Endothelial cell (in vitro differentiated cells): ENCODE data around the gene PRSS50. TPM values are rescaled to one million over a fixed set of nuclear protein-coding genes. Genes with fewer than 3 reads are reported as not detected.
"Not testable (repeated sequence)": the region's sequence is repeated elsewhere in the genome, so short reads cannot be mapped to it uniquely, and the experiment has no call there.

Experiments
- DNase-seq: peaks from one replicate; pipeline ENCODE4 v3.0.0; 2021; ENCODE audit warnings: low spot score
- H3K27ac Mint-ChIP-seq: one replicate; pipeline ENCODE4 v1.8.0; 2021; ENCODE audit warnings: mixed read lengths, inconsistent platforms; ENCODE audit not compliant: unreplicated experiment
- H3K27me3 Mint-ChIP-seq: one replicate; pipeline ENCODE4 v1.8.0; 2021; ENCODE audit warnings: mild to moderate bottlenecking, moderate library complexity, mixed read lengths, inconsistent platforms; ENCODE audit not compliant: unreplicated experiment
- H3K36me3 Mint-ChIP-seq: one replicate; pipeline ENCODE4 v1.8.0; 2021; ENCODE audit warnings: mild to moderate bottlenecking, low read depth, mixed read lengths, inconsistent platforms; ENCODE audit not compliant: unreplicated experiment
- H3K4me1 Mint-ChIP-seq: one replicate; pipeline ENCODE4 v1.8.0; 2021; ENCODE audit warnings: mild to moderate bottlenecking, mixed read lengths, inconsistent platforms; ENCODE audit not compliant: unreplicated experiment
- H3K4me3 Mint-ChIP-seq: one replicate; pipeline ENCODE4 v1.8.0; 2021; ENCODE audit warnings: mild to moderate bottlenecking, mixed read lengths, inconsistent platforms; ENCODE audit not compliant: unreplicated experiment
- H3K9me3 Mint-ChIP-seq: one replicate; pipeline ENCODE4 v1.8.0; 2021; ENCODE audit warnings: mixed read lengths, inconsistent platforms; ENCODE audit not compliant: unreplicated experiment
- CTCF ChIP-seq: fragments of 200-600 bp; sonication (generic); IDR thresholded peaks from one replicate; pipeline ENCODE4 v1.5.0; 2021; ENCODE audit warnings: antibody characterized with exemption; ENCODE audit not compliant: unreplicated experiment
- total RNA-seq: library from RNA; stranded (reverse); fragmentation: NEBNext Ultra II Directional; extraction: Animal tissue kit (Norgen Biotek cat#: 25700); gene quantifications from one replicate; pipeline ENCODE4 v1.2.1, GENCODE V29; 2021; ENCODE audit not compliant: unreplicated experiment

Gene PRSS50
- total RNA-seq, 1 donor from 2014 or later = 0.38 TPM

- H3K27ac Mint-ChIP-seq = no peak overlapping the region
- no peaks in the 10 kb centered on the region for H3K27me3 Mint-ChIP-seq
- H3K9me3 Mint-ChIP-seq = no peaks in the 10 kb centered on the region
- H3K4me1 Mint-ChIP-seq = no peaks in the 10 kb centered on the region
- no peaks in the 10 kb centered on the region for H3K36me3 Mint-ChIP-seq
- no peak for TF ChIP-seq CTCF
- no peak overlapping the region for H3K4me3 Mint-ChIP-seq
- DNase-seq = no peak
Observed at GRCh38 chr3:46756642-46757041, 39.0 kb upstream of the PRSS50 start.

- H3K4me1 Mint-ChIP-seq = no peaks in the 10 kb centered on the region
- DNase-seq = no peak
- no peaks in the 10 kb centered on the region for H3K9me3 Mint-ChIP-seq
- TF ChIP-seq CTCF = no peak
- no peak overlapping the region for H3K27ac Mint-ChIP-seq
- H3K27me3 Mint-ChIP-seq = no peaks in the 10 kb centered on the region
- H3K4me3 Mint-ChIP-seq = no peak overlapping the region
- no peaks in the 10 kb centered on the region for H3K36me3 Mint-ChIP-seq
Observed at GRCh38 chr3:46755646-46756045, 38.0 kb upstream of the PRSS50 start.

GRCh38 chr3:46753127-46753526 lies 35.5 kb upstream of the PRSS50 start:
- DNase-seq, H3K36me3 Mint-ChIP-seq, H3K27ac Mint-ChIP-seq, H3K4me1 Mint-ChIP-seq, H3K27me3 Mint-ChIP-seq, H3K4me3 Mint-ChIP-seq, H3K9me3 Mint-ChIP-seq: not testable (repeated sequence)

- Mint-ChIP-seq H3K27me3 (peaks cover 1% of the 10 kb centered on the region), H3K27ac (no peak overlapping the region), H3K36me3 (no peaks in the 10 kb centered on the region), H3K4me1 (no peaks in the 10 kb centered on the region), H3K9me3 (no peaks in the 10 kb centered on the region), H3K4me3 (no peak overlapping the region)
- DNase-seq = no peak
- no peak for TF ChIP-seq CTCF
Observed at GRCh38 chr3:46750555-46751038, 32.9 kb upstream of the PRSS50 start.

GRCh38 chr3:46749129-46749528 lies 31.5 kb upstream of the PRSS50 start:
- no peak for TF ChIP-seq CTCF
- H3K4me3 Mint-ChIP-seq = no peak overlapping the region
- DNase-seq = no peak
- H3K4me1 Mint-ChIP-seq = no peaks in the 10 kb centered on the region
- no peaks in the 10 kb centered on the region for H3K36me3 Mint-ChIP-seq
- no peak overlapping the region for H3K27ac Mint-ChIP-seq
- H3K9me3 Mint-ChIP-seq = no peaks in the 10 kb centered on the region
- peaks cover 1% of the 10 kb centered on the region for H3K27me3 Mint-ChIP-seq

GRCh38 chr3:46748170-46748569 lies 30.5 kb upstream of the PRSS50 start:
- no peak for DNase-seq
- H3K4me3 Mint-ChIP-seq = no peak overlapping the region
- no peak for TF ChIP-seq CTCF
- H3K9me3 Mint-ChIP-seq = no peaks in the 10 kb centered on the region
- H3K27me3 Mint-ChIP-seq = peaks cover 1% of the 10 kb centered on the region
- H3K27ac Mint-ChIP-seq = no peak overlapping the region
- H3K36me3 Mint-ChIP-seq = no peaks in the 10 kb centered on the region
- H3K4me1 Mint-ChIP-seq = no peaks in the 10 kb centered on the region
